RPMI7951 (cell line): ENCODE data around the gene DOP1A. TPM values are rescaled to one million over a fixed set of nuclear protein-coding genes. Genes with fewer than 3 reads are reported as not detected.

ENCODE experiments used
- DNase-seq: peaks from one replicate; pipeline ENCODE4 v3.0.0-alpha.2; 2012; ENCODE audit warnings: low read depth
- total RNA-seq: library from RNA; depleted of rRNA; stranded (reverse); fragments of >200 nt; shearing (Covaris generic); gene quantifications from 2 replicates; pipeline ENCODE4 v1.2.3, GENCODE V29; 2014; rRNA removed

Gene DOP1A
- total RNA-seq, 1 experiment from 2014 or later = 15.4 TPM

DNA sequence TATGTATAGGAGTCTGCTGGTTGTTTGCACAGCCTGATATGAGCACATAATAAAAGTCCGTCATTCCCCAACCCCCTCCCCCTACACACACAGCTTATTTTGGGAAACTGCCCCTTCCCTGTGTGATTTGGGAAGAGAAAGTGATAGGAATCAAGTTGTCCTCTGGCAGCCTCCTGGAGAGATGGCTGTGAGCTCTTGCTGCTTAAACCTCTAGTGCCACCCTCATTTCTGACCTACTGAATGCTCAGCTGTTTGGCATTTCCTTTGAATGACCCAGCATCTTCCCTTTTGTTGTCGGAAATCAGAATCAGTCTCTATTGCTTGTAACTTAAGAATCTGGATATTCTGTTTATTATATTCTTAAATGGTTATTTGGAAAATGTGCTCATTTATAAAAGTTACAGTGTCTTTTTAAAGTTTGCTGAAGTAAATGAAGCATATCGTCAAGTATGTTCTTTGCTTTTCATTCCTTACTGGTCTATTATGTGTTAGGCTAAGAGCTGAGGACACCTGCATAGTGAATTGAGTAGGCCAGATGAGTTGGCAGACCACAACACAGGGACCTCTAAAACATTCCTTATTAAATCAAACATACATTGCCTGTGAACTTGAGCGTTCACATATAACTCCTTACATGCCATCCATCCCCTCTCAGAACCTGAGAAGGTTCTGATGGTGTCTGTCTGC is 131.2 kb downstream of the DOP1A start:
- DNase-seq = no peak

DNA sequence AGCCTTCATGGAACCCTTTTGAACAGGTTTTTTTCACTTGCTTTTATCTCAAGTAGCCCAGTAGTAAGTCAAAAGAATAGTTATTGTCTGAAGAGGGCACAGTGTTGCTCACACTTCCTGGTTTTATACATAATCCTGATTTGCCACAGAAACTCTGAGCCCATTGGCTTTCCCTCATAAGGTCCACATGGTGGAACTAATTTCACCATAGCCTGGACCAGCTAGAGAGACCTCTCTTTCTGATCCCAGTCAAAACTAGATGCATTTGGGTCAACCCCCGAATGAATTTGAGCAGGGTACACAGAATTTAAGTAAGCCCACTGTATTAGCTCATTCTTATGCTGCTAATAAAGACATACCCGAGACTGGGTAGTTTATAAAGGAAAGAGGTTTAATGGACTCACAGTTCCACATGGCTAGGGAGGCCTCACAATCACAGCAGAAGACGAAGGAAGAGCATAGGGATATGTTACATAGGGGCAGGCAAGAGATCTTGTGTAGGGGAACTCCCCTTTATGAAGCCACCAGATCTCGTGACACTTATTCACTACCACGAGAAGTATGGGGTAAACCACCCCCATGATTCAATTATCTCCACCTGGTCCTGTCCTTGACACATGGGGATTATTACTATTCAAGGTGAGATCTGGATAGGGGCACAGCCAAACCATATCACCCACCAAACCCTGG is 131.8 kb downstream of the DOP1A start:
- no peak for DNase-seq

DNA sequence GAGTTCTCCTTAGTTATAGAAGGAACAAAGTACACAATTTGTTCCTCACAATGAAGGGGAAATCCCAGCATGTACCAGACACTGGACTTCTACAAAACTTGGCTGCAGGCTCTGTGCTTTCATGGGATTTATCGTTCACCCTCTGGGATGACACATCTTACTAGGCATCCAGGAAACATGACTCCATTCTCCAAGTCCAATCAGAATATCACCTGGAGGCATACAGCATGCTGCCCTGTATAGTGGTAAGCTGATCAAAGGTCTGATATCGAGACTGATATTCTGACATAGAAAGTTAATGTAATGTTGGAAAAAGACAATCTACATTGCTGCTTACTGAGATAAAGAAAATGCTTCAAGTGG is 132.4 kb downstream of the DOP1A start:
- DNase-seq = peak; percentile 85

GRCh38 chr6:83202031-83202430 is 134.6 kb downstream of the DOP1A start:
- DNase-seq = no peak

GRCh38 chr6:83215131-83216047 is 147.9 kb downstream of the DOP1A start:
- peak; percentile 73 for DNase-seq

DNA sequence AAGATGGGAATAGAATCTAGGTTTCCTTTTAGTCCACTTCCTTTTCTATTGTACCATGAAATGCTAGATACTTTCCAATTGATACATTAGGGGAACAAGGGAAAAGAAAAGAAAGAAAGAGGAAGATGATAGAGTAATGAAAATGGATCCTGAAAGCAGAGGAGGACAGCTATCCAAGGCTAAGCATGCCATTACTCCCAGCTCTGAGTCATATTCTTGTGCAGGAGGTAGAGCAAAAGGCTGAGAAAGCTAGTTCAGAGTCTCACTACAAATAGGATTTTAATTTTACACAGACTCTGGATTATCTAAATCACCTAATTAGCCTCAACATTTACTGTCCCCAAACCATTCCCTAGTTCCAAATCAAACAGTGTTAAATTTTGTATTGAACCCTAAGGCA is 149.3 kb downstream of the DOP1A start:
- DNase-seq = no peak

Other genes starting within 250 kb of the DOP1A start
- gene UBE3D, start 1.8 kb upstream of the DOP1A start, total RNA-seq = 5.2 and 5.8 TPM in 2 replicates
- gene PGM3, start 125.6 kb downstream of the DOP1A start, total RNA-seq = 66.7 and 85.9 TPM in 2 replicates
- 2.9 and 3.0 TPM in 2 replicates for gene RWDD2A, start 125.7 kb downstream of the DOP1A start, total RNA-seq